GM10847 (cell line): ENCODE results near the gene HOXA1.

Source experiments
- POLR2A ChIP-seq: IDR thresholded peaks from 2 replicates; pipeline ENCODE4 v1.6.1; 2011; ENCODE audit not compliant: insufficient read length; ENCODE audit errors: extremely low read depth

Gene HOXA1

DNA sequence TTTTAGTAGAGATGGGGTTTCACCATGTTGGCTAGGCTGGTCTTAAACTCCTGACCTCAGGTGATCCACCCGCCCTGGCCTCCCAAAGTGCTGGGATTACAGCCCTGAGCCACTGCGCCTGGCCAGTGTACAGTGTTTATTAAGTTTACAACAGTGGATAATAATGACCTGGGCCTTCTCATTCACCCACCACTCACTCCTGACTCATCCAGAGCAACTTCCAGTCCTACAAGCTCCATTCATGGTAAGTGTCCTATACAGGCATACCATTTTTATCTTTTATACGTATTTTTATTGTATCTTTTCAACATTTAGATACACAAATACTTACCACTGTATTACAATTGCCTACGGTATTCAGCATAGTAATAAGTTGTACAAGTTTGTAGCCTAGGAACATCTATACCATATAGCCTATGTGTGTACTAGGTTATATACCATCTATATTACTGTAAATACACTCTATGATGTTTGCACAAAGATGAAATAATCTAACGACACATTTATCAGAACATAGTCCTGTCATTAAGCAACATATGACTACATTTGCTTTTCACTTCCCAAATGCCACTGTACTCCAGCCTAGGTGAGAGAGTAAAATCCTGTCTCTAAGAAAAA is 17.1 kb downstream of the HOXA1 start:
- no peak for TF ChIP-seq POLR2A

DNA sequence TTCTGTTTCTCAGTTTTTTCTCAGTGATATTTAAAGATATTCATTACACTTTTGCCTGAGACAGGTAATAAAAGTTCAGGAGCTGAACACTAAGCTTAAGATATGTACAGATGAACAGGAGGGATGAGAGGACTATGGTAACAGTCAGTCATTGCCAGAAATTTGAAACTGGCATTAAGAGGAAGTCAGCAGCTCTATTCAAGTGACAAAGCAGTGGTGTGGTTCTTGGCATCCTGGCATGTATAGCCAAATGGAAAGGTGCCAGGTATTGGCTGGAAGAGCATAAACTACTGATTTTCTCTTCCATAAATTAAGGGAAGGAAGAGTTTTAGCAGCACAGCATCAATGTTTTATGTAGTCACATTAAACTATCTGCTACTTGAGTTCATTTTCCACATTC is 22.7 kb downstream of the HOXA1 start:
- no peak for TF ChIP-seq POLR2A

DNA sequence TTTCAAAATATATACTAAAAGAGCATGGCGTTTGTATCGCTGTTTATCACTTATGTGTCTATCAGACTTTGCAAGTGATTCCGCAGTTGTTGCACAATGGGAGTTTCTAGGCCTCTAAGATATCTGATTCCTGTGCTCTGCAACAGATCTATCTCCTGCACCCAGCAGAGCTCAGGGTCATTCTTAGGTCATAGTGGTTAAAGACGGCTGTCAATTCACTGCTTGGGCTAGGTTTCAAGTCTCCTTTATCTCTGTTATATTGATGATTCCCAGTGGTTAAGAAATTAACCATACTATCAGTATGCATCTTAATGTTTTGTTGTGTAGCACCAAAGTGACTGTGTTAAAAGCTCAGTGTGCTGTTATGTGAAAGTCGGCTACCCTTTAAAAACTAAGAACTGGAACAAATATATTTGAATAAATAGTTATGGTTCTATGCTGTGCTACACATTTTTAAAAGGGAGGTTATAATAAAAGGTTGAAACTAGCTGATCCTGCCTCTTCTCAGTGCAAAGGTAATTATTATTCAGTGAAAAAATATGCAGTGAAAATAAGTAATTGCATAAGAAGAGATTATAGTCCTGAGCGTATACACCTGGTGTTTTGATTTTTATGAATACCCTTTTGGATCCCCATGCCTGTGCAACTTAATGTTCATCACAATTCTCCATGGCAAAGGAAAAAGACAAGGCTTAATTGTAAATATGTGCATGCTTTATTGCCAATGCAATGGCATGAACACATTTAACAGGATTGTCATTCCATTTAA is 24.0 kb downstream of the HOXA1 start:
- no peak for TF ChIP-seq POLR2A

DNA sequence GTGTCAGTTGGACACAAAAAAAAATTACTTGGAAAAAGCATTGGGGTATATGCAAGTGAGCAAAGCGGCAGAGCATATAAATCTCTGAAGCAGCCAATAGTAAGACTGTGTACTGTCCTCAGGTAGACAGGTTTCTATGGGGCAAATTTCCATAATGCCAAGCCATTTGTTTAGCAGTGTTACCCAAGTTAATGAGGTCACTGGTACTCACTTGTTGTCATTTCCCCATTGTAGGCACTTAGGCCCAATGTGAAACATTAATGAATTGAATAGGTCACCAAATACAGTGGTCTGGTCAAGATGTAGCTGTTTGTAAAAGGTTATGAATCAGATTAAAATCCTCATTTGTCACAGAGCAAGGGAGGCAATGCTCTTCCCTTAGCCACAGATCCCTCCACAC is 27.5 kb downstream of the HOXA1 start:
- TF ChIP-seq POLR2A, result no peak

DNA sequence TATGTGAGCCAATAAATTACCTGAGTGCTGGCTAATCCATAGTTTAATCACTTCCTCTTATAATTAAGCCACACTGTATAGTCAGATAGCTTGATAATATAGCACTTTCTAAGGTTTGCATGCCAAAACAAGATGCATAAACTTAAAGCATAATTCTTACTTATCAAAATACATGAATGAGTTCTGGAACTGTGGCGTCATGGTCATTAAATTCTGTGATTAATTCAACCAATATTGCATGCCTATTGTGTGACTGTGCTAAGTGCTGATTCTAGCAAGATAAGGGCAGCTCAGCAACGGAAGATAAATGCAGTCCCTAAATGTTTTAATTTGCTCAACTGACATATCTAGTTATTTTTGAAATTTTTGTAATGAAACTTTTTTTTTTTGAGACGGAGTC is 29.7 kb downstream of the HOXA1 start:
- TF ChIP-seq POLR2A, result no peak

DNA sequence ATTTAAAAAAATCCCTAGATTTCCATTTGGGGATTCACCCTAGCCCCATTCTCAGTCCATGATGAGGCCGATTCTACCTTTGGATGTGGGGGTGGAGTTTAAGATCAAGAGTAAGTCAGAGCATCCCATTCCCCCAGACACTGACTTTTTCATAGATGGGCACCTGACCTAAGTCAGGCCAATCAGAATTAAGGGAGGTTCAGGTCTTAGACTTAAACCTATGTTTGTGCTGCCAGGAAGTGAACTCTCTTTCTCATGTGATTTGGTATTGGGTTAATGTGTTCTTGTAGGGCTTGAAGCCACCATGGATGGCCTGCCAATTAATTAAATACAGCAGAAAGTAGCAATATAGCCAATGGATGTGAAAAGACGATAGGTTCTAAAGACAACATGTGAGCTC is 30.1 kb downstream of the HOXA1 start:
- no peak for TF ChIP-seq POLR2A

DNA sequence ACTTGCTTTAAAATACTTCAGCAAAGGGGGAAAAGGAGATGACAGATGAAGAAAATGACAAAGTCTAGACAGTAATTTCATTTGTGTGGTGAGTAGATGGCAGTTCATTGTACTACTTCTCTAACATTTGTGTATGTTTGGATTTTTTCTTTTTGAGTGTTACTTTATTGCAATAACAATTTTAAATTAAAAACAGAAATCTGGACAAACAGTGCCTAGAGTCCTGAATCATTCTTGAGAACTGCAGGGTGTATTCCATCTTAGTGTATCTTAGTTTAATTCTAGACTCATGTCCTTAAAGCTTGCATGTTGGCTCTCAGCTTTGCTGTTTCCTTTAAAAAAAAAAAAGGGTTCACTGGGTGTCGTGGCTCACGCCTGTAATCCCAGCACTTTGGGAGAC is 31.1 kb downstream of the HOXA1 start:
- TF ChIP-seq POLR2A, result no peak

DNA sequence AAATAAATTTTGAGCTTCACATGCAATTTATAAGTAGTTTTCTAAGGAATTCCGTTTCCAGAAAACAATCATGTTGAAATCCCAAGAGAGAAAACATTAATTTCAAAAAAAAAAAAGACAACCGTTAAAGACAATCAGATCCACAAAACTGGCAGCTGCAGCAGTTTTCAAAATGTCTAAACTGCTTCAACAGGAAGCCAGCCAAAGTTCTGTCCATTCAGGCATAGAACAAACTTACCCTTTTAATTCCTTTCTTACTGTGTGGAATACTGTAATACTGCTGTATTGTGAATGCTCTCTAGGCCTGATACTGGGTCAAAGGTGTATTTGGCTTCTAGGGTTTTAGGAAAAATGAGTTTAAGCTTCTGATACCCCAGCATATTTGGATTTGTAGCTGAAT is 31.6 kb downstream of the HOXA1 start:
- no peak for TF ChIP-seq POLR2A

DNA sequence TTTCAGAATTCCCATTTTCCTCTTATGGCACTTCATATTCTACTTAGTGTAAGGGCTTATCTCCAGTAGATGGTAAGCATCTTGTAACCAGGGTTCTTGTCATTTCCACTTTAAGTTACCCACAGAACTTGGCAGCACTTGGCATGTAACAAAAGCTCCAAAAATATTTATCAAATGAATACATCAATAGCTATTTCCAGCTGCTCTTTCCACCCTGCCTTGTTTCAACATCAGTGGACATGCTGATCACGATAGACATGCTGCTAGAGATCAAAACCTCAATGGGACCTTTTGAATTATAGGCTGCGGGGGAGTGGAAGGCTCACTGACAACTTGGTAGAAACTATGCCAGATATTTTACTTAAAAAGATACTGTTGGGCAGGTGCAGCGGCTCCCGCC is 32.9 kb downstream of the HOXA1 start:
- no peak for TF ChIP-seq POLR2A

DNA sequence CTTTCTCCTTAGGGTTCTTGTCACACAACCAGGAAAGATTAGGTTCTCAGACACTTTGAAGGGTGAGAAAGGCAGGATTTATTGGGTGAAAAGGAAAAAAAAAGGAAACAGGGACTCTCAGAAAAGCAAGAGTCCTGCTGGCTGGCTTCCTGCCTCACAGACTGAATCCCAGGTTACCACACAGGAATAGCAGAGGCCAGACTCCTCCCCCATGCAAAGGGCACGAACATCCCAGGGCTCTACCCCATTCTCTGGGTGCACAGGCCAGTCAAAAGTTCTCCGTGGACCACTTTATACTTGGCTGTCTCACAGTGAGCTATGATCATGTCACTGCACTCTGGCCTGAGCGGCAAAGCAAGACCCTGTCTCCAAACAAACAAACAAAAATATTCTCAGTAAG is 42.6 kb downstream of the HOXA1 start:
- no peak for TF ChIP-seq POLR2A

DNA sequence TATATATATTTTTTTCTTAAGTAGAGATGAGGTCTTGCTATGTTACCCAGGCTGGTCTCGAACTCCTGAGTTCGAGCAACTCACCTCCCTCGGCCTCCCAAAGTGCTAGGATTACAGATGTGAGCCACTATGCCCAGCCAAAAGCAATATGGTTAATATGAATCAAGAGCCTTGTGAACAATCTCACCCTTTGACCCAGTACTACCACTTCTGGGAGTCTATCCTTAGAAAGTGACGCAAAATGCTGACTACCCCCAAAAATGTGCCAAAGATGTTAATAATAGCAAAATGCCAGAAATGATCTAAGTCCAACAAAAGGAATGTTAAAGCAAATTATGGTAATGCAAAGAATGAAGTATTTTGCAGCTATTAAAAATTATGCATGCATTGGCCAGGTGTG is 44.3 kb downstream of the HOXA1 start:
- TF ChIP-seq POLR2A, result no peak

DNA sequence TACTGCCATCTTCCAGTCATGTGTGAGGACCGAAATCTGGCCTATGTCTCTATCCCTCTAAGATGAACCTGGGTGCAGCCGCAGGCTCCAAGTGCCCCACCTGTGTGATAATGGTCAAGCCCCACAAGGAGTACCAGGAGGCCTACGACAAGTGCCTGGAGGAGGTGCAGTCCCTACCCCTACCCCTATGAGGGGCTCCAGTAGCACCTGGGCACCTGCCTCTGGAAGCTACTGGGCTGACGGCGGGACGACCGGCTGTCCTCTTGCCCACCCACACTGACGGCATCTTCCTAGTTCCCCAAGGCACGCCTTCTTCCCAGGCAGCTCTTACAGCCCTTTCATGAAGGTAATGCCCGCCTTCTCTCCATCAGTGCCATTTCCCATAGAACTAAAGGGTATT is 47.4 kb downstream of the HOXA1 start:
- no peak for TF ChIP-seq POLR2A

DNA sequence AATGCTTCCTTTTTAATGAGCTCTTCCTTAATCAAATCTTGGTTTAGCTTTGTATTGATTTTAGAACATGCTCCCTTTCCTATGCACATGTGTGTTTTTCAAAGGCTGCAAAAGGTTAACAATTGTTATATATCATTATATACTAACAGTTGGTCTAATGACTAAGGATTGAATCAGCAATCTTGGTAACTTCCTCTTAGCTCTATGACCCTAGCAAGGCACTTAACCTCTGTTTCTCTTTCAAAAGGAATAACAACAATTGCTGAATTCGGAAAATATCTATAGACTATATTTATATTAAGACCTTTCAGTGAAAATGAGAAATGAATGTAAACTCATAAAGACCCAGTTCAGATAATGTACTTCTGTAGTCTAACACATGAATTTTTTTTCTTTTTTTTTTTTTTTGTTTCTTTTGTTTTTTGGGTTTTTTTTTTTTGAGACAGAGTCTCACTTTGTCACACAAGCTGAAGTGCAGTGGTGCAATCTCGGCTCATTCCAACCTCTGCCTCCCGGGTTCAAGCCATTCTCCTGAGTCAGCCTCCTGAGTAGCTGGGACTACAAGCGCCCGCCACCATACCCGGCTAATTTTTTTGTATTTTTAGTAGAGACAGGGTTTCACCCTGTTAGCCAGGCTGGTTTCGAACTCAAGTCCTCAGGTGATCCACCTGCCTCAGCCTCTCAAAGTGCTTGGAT is 48.8 kb downstream of the HOXA1 start:
- TF ChIP-seq POLR2A, result no peak
